NCI-H1048 (cell line): ENCODE measurements around the gene ZRANB3.
"Not testable (repeated sequence)": the region's sequence is repeated elsewhere in the genome, so short reads cannot be mapped to it uniquely, and the experiment has no call there.

Experiments used
- DNase-seq: peaks from one replicate; lab custom pipeline; 2025; lab: John Stamatoyannopoulos, UW

The ZRANB3 gene

DNA sequence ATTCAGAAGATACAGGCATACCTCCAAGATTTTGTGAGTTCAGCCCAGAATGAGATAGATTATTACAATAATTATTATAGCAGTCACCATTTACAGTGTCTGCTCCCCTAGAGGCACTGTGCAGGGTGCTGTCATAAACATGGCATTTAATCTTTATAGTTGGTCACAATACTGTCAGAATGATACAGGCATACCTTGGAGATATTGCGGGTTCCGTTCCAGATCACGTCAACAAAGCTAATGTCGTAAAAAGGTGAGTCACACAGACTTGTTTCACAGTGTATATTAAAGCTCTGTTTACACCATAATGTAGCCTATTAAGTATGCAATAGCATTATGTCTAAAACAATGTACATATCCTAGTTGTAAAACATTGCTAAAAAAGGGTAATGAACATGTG, 45.6 kb downstream of the ZRANB3 start:
- DNase-seq = no peak

DNA sequence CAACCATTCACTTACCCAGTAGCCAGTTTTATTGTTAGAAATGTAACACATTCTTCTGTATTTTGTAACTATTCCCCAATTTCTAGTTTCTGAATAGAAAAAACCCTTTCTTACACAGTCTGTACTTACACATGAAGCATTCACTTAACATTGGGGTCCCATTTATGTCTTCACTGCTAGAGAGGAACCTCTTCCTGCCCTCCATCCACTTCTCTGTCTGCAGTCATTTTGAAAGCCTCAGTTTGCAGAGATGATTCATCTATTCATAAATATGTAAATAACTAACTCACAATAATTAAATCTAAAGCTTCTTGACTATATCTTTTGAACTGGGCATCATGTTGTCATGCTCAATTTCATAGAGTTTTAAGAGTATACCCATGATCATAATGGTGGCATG, 55.9 kb downstream of the ZRANB3 start:
- DNase-seq = no peak

DNA sequence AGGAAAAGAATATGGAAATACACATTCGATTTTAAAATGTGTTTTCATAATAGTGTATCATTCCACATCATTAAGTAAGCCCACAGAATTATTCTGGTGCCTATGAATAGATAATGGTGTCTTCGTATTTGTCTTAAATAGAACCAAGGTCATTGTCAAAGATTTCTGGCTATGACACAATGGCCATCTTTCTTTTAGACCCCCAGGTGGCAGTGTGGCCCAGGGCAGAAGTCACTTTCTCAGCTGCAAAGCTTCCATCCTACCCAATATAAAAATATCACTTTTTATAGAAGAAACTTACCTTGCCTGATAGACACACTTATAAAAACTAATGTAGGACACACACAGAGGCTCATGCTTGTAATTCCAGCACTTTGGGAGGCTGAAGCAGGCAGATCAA, 57.5 kb downstream of the ZRANB3 start:
- no peak for DNase-seq

DNA sequence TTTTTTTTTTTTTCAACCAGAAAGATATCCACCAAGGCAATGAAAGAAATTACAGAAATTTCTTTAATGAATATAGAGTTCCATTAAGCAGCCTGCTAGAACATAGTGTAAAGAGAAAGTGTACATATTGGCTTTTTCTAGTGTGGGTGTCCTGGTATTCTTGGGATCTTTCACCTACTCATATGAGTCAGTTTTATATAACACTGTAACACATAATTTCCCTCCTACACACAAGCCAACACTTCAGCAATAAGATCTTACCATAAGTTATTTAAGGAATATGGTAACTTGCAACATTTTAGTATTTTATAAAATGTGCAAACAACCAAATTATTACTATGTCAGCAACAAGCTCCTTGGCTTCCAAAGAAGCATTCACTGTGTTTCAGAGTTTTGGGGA, 59.9 kb downstream of the ZRANB3 start:
- no peak for DNase-seq

DNA sequence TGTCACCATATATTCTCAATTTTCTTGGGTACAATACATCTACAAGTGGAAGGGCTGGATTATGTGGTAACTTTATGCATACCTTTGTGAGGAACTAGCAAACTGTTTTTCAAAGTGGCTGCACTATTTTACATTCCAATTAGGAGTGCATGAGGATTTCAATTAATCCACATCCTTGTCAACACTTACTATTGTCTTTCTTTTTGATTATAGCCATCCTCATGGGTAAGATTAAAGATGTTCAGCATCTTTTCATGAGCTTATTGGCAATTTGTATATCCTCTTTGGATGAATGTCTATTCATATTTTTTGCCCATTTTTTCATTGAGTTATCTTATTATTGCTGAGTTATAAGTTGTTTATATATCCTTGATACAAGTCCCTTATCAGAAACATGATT, 73.7 kb downstream of the ZRANB3 start:
- DNase-seq = no peak

DNA sequence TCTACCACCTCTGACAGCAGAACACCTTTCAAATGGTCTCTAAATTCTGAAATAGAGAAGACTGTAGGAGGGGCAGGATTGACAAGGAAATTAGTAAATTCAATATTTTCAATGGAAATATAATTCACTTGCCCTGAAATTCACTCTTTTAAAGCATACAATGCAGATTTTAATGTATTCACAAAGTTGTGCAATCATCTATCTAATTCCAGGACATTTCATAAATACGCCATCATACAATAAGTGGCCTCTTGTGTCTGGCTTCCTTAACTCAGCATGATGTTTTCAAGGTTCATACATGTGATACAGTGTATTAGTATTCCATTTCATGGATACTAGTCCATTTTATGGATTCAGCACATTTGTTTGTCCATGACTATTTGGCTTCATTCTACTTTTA, 74.2 kb downstream of the ZRANB3 start:
- DNase-seq = no peak

DNA sequence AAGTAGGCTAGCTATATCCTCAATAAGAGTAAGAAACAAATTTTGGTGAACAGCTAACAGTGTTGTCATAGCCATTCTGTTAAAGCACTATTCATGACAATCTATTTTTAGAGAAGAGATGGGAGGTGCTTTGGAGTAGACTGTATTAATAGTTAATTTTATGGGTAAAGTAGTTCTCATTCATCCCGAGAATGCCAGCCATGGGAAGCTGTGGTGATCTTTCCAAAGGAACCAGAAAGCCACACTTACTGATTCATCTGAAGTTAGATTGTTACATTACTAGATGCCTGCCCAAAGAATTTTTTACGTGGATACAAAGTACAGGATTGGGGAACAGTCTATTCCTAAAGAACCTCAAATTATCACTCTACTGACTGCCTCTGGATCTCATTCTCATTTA, 74.6 kb downstream of the ZRANB3 start:
- DNase-seq = no peak

DNA sequence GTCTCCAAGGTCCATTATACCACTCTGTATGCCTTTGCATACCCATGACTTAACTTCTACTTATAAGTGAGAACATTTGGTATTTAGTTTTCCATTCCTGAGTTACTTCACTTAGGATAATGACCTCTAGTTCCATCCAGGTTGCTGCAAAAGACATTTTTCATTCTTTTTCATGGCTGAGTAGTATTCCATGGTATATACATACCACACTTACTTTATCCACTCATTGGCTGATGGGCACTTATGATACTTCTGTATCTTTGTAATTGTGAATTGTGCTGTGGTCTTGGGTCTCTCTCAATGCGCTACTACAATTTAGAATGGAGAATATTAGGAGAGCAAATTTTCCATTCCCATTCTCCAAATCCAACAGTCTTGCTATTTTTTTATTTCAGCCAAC, 76.4 kb downstream of the ZRANB3 start:
- DNase-seq = no peak

DNA sequence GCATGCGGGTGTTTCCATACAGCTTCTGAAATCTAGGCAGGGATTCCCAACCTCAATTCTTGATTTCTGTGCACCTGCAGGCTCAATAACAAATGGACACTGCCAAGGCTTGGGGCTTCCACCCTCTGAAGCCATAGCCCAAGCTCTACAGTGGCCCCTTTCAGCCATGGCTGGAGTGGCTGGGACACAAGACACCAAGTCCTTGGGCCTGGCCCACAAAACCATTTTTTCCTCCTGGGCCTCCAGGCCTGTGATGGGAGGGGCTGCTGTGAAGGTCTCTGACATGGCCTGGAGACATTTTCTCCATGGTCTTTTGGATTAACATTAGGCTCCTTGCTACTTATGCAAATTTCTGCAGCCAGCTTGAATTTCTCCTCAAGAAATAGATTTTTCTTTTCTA, 78.0 kb downstream of the ZRANB3 start:
- DNase-seq = not testable (repeated sequence)

DNA sequence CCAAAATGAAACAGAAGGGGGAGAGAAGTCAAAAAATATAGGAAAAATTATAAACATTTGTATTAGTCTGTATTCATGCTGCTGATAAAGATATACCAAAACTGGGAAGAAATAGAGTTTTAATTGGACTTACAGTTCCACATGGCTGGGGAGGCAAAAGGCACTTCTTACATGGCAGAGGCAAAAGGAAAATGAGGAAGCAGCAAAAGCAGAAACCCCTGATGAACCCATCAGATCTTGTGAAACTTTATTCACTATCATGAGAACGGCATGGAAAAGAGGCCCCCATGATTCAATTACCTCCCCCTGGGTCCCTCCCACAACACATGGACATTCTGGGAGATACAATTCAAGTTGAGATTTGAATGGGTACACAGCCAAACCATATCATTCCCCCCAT, 79.1 kb downstream of the ZRANB3 start:
- DNase-seq = no peak

DNA sequence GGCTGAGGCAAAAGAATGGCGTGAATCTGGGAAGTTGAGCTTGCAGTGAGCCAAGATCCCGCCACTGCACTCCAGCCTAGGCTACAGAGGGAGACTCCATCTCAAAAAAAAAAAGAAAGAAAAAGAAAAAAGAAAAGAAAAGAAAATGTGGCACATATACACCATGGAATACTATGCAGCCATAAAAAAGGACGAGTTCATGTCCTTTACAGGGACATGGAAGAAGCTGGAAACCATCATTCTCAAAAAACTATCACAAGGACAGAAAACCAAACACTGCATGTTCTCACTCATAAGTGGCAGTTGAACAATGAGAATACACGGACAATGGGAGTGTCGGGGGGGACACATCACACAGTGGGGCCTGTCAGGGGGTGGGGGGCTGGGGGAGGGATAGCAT, 88.0 kb downstream of the ZRANB3 start:
- DNase-seq = not testable (repeated sequence)

DNA sequence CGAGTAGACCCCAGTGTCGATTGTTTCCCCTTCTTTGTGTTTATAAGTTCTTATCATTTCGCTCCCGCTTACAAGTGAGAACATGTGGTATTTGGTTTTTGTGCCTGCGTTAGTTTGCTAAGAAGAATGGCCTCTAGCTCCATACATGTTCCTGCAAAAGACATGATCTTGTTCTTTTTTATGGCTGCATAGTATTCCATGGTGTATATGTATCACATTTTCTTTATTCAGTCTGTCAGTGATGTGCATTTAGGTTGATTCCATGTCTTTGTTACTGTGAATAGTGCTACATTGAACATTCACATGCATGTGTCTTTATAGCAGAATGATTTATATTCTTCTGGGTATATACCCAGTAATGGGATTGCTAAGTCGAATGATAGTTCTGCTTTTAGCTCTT, 95.9 kb downstream of the ZRANB3 start:
- not testable (repeated sequence) for DNase-seq

DNA sequence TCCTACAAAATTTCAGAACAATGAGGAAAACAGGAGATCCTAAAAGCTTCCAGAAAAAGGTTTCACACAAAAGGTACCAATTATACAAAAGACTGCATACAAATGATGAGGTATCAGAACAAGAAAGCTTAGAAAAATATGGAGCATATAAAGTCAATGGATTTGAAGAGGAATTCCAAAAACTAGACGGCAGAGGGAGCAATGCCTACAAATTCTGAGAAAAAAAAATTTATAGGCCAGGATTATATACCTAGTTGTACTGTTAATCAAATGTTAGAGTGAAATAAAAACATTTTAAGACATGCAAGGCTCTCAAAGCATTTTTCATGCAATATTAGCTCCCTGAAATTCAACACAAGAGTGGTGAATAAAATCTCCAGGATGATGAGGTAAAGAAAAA, 106.2 kb downstream of the ZRANB3 start:
- DNase-seq = no peak

DNA sequence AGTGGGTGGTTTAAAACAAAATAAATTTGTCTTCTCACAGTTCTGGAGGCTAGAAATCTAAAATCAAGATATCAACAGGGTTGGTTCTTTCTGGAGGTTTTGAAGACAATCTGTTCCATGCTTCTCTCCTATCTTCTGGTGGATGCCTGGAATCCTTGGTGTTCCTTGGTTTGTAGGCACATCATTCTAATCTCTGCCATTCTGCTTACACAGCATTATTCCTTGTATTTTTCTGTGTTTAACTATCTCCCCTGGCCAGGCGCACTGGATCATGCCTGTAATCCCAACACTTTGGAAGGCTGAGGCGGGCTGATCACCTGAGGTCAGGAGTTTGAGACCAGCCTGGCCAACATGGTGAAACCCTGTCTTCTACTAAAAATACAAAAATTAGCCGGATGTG, 108.1 kb downstream of the ZRANB3 start:
- DNase-seq = no peak

DNA sequence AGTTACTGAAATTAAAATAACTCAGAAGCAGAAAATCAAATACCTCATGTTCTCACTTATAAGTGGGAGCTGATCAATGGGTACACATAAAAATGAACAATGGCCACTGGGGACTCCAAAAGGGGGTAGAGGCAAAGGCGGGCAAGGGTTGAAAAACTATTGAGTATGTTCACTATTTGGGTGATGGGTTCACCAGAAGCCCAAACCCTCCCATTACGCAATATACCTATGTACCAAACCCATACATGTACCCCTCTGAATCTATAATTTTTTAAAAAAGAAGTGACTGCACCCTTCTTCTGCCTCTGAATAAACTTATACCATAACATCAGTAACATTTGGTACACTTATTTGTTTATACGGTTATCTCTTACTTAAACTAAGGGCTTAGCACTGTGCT, 119.4 kb downstream of the ZRANB3 start:
- no peak for DNase-seq

DNA sequence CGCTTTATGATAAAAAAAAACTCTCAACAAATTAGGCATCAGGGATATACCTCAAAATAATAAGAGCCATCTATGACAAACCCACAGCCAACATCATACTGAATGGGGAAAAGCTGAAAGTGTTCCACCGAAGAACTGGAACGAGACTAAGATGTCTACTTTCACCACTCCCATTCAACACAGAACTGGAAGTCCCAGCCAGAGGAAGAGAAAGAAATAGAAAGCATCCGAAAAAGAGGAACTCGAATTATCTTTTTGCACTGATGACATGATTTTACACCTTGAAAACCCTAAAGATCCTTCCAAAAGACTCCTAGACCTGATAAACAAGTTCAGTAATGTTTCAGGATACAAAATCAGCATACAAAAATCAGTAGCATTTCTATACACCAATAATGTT, 121.6 kb downstream of the ZRANB3 start:
- DNase-seq = no peak

DNA sequence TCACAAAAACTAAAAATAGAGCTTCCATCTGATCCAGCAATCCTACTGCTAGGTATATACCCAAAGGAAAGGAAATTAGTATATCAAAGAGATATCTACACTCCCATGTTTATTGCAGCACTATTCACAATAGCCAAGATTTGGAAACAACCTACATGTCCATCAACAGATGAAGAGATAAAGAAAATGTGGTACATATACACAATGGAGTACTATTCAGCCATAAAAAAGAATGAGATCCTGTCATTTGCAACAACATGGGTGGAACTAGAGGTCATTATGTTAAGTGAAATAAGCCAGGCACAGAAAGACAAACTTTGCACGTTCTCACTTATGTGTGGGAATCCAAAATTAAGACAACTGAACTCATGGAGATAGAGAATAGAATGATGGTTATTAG, 134.8 kb downstream of the ZRANB3 start:
- not testable (repeated sequence) for DNase-seq

DNA sequence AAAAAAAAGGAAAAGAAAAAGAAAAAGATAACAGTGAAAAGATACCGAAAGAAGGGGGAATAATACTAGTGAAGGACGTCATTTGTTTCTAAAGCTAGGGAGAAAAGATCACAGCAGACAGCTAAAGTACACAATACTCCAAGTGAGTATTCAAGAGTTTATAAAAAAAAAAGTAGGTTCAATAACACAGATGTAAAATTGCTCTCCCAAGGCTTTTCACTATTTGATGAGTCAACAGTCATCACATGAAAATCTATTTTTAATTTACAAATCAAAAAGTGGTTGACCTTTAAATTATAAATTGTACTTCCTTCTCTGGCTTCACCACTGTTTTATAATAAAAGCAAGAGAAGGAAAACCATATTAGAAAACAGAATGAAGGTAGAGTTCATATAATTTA, 144.0 kb downstream of the ZRANB3 start:
- DNase-seq = no peak

DNA sequence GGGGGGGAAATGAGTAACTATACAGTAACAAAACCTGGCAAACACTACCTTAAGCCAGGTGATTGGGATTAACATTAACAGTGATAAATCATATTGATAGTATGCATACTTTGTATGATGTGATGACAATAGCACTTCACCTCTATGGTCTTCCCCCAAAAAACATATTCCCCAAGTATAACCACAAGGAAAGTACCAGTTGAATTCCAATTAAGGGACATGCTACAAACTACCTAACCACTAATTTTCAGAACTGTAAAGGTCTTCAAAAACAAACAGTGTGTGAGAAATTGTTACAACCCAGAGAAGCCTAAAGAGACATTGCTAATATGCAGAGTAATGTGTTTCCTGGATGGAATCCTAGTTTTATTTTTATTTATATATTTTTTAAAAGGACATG, 152.4 kb downstream of the ZRANB3 start:
- no peak for DNase-seq

DNA sequence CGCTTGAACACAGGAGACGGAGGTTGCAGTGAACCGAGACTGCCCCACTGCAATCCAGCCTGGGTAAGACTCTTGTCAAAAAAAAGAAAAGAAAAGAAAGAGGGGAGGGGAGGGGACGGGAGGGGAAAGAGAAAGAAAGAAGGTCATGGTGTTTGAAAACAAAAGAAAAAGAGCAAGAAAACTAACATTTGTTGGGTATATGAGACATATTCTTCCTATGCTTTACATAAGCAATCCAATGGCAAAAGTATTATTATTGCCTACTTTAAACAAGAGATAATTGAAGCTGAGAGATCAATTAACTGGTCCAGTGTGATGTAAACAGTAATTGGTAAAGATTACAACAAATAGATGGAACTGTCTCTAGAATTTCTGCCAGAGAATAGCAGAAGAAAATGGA, 157.3 kb downstream of the ZRANB3 start:
- no peak for DNase-seq

DNA sequence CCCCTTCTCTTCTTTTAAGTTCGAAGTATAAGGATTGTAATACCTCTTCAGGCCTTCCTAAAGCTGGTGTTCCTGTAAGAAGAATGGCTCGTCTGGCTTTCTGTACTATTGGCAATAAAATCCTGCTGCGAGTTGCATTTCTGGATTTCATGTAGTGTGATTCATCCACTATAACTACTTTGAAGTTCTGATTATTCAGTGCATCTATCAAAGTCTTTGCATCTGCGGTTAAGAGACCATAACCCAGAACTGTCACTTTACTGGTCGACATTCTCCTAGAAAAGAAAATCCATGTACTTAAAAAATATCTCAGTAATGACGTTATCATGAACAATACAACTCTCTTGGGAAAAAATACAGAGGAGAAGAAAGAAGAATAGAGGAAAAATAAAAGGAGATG, 181.1 kb downstream of the ZRANB3 start:
- DNase-seq = no peak

DNA sequence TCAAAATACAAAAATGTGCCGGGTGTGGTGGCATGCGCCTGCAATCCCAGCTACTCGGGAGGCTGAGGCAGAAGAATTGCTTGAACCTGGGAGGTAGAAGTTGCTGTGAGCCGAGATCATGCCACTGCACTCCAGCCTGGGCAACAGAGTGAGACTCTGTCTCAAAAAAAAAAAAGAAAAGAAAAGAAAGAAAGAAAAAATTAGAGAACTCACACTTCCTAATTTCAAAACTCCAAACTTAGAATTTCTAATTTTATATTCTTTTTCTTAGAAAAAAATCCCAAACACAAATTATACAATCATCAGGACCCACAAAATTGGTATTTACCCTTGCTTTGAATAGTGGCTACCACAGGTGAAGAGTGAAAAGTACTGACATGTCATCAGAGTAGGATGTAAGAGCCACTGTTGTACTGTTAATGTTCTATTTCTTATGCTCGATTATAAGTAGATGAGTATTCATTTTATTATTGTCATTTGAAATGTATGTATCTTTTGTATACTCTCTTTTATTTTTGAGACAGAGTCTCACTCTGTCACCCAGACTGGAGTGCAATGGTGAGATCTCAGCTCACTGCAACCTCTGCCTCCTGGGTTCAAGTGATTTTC, 182.8 kb downstream of the ZRANB3 start:
- DNase-seq = not testable (repeated sequence)

DNA sequence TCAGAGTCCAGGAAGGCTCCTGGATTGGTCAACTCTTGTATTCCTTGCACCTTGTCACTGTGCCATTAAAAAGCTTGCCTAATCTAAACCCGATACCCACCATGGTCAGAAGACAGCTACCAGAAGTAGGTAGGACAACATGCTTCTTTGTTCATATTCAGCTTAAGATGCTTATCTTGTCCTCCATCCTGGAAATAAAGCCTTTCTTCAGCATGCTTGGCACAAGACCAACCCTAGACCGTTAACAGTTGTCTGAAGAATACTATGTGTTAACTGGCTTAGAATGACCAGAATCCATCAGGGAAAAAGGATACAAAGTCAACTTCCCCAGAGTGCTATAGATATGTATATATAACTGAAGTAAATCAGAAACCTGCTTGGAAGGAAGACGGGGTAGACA, 193.9 kb downstream of the ZRANB3 start:
- no peak for DNase-seq

DNA sequence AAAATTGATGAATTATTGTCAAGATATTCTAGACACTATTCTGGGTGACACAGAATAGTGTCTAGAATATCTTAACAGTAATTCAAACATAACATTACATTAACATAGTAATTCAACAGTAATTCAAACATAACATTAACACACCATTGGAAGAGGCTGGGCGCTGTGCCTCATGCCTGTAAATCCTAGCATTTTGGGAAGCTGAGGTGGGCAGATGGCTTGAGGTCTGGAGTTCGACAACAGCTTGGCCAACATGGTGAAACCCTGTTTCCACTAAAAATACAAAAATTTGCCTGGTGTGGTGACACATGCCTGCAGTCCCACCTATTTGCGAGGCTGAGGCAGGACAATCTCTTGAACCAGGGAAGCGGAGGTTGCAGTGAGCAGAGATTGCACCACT, 195.8 kb downstream of the ZRANB3 start:
- no peak for DNase-seq

DNA sequence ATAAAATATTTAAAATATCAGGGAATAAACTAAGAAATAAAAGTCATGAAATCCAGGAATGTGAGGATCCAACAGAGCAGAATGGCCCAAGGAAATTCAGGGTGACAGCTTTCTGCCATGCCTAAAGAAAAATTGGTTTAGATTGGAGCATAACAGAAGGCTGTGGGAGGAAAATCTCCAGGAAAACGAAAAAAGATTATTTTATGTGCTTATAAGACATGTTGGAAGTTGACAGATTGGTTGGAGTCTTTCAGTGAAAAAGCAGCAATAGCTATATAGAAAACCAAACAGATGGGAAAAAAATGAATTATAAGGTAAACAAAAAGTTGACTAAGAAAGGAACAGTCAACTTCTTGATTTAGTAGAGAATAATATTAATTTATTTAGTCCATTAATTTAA, 203.9 kb downstream of the ZRANB3 start:
- DNase-seq = no peak
